BE2C (cell line): Measurements from ENCODE around the gene NR3C1.

Source experiments
- DNase-seq: peaks from one replicate; pipeline ENCODE4 v3.0.0-alpha.2; 2020
- H3K27me3 ChIP-seq: fragments of 250-450 bp; sonication (Bioruptor Pico); 2 replicates; pipeline ENCODE4 v1.5.1; 2020; ENCODE audit warnings: mild to moderate bottlenecking
- H3K36me3 ChIP-seq: fragments of 250-450 bp; sonication (Bioruptor Pico); 2 replicates; pipeline ENCODE4 v1.5.1; 2020; ENCODE audit warnings: mild to moderate bottlenecking
- H3K4me1 ChIP-seq: fragments of 250-450 bp; sonication (Bioruptor Pico); 2 replicates; pipeline ENCODE4 v1.5.1; 2020
- H3K4me3 ChIP-seq: 2 replicates; pipeline ENCODE4 v1.5.1; 2011; ENCODE audit warnings: low read depth, low read length
- H3K9me3 ChIP-seq: fragments of 250-450 bp; sonication (Bioruptor Pico); 2 replicates; pipeline ENCODE4 v1.5.1; 2020
- TF ChIP-seq, protein P1 (sequence below): IDR thresholded peaks from 2 replicates; pipeline ENCODE4 v1.5.1; 2012; ENCODE audit warnings: mild to moderate bottlenecking, low read depth, low read length

Gene NR3C1

DNA sequence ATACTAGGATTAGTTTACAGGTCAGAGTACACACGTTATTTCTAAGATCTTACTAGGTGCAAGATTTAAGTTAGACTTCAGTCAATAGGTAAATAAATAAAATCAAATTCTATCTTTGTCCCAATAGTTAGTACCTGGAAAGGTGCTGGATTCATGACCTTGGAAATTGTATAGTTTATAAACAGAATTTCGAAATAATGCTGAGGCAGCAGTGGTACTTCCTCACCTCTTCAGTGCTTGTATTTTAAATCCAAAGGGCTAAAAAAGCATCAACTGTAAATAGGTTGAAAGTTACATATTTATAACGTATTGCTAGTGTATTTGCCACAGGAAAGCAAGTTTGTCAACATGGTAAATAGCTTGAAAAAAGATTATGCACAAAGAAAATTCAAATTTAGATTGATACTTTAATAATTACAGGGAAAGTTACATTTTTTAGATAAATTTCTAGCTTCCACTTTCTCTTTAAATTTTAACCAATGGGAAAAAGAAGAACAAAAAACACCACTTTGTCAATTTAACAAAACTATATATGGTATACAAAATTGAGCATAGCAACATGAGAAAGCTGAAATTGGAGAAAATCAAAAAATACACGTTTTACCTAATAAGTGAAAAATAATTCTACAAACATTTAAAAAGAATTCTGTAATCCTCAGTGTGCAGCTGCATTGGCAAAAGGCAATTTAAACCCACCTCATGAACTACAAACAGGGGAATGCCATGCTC, 46.5 kb downstream of the NR3C1 start:
- no peaks in the 10 kb centered on the region; the same call in 1 of the 2 replicates for H3K4me1 ChIP-seq
- no peak overlapping the region for H3K4me3 ChIP-seq
- TF ChIP-seq, protein P1, sequence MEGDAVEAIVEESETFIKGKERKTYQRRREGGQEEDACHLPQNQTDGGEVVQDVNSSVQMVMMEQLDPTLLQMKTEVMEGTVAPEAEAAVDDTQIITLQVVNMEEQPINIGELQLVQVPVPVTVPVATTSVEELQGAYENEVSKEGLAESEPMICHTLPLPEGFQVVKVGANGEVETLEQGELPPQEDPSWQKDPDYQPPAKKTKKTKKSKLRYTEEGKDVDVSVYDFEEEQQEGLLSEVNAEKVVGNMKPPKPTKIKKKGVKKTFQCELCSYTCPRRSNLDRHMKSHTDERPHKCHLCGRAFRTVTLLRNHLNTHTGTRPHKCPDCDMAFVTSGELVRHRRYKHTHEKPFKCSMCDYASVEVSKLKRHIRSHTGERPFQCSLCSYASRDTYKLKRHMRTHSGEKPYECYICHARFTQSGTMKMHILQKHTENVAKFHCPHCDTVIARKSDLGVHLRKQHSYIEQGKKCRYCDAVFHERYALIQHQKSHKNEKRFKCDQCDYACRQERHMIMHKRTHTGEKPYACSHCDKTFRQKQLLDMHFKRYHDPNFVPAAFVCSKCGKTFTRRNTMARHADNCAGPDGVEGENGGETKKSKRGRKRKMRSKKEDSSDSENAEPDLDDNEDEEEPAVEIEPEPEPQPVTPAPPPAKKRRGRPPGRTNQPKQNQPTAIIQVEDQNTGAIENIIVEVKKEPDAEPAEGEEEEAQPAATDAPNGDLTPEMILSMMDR = no peak
- H3K27me3 ChIP-seq = 0 out of 2 replicates have a peak, but pooled peaks cover 7% of the 10 kb centered on the region
- no peaks in the 10 kb centered on the region for H3K36me3 ChIP-seq
- no peak for DNase-seq
- no peaks in the 10 kb centered on the region for H3K9me3 ChIP-seq

DNA sequence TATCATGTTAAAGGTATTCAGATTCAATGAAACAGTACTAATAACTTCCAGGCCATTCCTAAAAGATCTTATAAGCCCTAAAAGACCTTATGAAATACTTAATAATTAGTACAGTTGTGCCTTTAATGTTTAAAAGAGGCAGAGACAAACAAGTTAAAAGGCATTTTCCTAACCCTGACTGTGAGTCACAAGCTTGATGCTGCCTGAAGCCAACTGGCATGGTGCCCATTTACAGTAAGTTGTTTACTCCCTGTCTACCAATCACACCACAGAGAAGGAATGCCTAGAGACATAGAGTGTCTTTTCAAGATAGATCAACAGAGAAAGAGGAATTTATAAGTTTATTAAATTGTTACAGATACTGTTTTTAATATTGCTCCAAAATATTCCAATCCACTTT, 47.8 kb downstream of the NR3C1 start:
- Histone ChIP-seq H3K36me3 (no peaks in the 10 kb centered on the region), H3K27me3 (0 out of 2 replicates have a peak, but pooled peaks cover 7% of the 10 kb centered on the region), H3K9me3 (no peaks in the 10 kb centered on the region), H3K4me1 (no peaks in the 10 kb centered on the region; the same call in 1 of the 2 replicates), H3K4me3 (no peak overlapping the region)
- DNase-seq = peak; percentile 72
- TF ChIP-seq, protein P1 = no peak

DNA sequence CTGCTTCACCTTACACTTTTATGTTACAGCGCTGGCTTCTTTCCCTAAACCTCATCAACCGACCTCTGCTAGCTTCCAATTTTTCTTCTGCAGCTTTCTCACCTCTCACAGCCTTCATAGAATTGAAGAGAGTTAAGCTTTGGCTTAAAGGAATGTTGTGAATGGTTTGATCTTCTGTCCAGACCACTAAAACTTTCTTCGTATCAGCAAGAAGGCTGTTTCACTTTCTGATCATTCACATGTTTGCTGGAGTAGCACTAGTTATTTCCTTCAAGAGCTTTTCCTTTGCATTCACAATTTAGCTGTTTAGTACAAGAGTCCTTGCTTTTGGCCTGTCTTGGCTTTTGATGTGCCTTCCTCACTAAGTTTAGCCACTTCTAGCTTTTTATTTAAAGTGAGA, 49.5 kb downstream of the NR3C1 start:
- Histone ChIP-seq H3K9me3 (no peaks in the 10 kb centered on the region), H3K4me3 (no peak overlapping the region), H3K36me3 (no peaks in the 10 kb centered on the region), H3K4me1 (no peaks in the 10 kb centered on the region; the same call in 1 of the 2 replicates), H3K27me3 (0 out of 2 replicates have a peak, but pooled peaks cover 7% of the 10 kb centered on the region)
- no peak for DNase-seq
- TF ChIP-seq, protein P1 = no peak

- TF ChIP-seq, protein P1 = no peak
- DNase-seq = no peak
- no peaks in the 10 kb centered on the region for H3K36me3 ChIP-seq
- no peaks in the 10 kb centered on the region for H3K27me3 ChIP-seq
- H3K4me3 ChIP-seq = no peak overlapping the region
- H3K9me3 ChIP-seq = no peaks in the 10 kb centered on the region
- H3K4me1 ChIP-seq = no peaks in the 10 kb centered on the region; the same call in 1 of the 2 replicates
Measured at GRCh38 chr5:143352691-143353090, 50.8 kb downstream of the NR3C1 start.

DNA sequence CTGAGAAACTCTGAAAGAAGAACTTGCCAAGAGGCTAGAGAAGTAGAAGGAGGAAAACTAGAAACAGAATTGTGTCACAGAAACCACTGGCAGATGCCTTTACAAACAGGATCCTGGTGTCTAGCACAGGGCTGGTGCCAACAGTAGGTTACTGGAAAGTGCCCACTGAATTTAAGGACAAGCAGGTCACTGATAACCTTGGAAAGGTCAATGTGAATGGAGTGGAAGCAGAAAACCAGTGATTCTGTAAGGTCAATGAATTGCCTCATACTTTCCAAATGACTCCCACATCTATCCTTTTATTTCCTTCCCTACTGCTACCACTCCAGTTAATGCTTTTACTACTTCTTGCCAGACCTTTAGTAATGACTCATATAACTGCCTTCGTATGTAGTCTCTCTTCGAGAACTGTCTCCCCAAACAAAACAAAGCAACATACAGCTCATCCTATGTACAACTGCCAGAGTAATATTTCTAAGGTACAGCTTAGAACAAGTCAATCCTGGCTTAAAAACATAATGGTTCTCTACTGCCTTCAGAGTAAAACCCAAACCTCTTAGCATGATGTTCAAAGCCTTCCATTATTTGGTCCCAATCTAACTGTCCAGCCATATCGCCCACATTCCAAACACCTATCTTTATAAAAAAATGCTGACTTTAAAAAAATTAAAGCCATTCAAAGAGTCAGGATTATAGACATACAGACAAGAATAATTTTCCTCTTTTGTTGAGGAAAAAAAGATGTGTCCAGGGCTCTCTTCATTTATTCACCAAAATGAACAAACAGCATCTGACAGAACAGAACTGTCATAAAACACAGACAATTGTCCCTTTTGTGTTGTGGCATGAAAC, 52.5 kb downstream of the NR3C1 start:
- Histone ChIP-seq H3K4me1 (no peaks in the 10 kb centered on the region; the same call in 1 of the 2 replicates), H3K27me3 (no peaks in the 10 kb centered on the region), H3K36me3 (no peaks in the 10 kb centered on the region), H3K9me3 (no peaks in the 10 kb centered on the region), H3K4me3 (no peak overlapping the region)
- DNase-seq = no peak
- TF ChIP-seq, protein P1 = no peak
